Neuronal stem cell (in vitro differentiated cells): ENCODE data around the gene SKOR2. TPM values are rescaled to one million over a fixed set of nuclear protein-coding genes. Genes with fewer than 3 reads are reported as not detected.

ENCODE experiments used
- DNase-seq: peaks from one replicate; pipeline ENCODE4 v3.0.0-alpha.2; 2013; ENCODE audit warnings: low spot score
- H2AFZ ChIP-seq: one replicate; pipeline ENCODE4 v1.6.1; 2013; ENCODE audit warnings: mild to moderate bottlenecking, low read length, inconsistent platforms
- H2AK5ac ChIP-seq: 2 replicates; pipeline ENCODE4 v1.6.1; 2013; ENCODE audit warnings: low read depth, mild to moderate bottlenecking, inconsistent platforms, low read length, moderate library complexity, mixed read lengths
- H2BK120ac ChIP-seq: 2 replicates; pipeline ENCODE4 v1.6.1; 2013; ENCODE audit warnings: low read depth, mild to moderate bottlenecking, inconsistent platforms, low read length, moderate library complexity, mixed read lengths
- H2BK12ac ChIP-seq: one replicate; pipeline ENCODE4 v1.6.1; 2013; ENCODE audit warnings: low read length, inconsistent platforms
- H2BK15ac ChIP-seq: 2 replicates; pipeline ENCODE4 v1.6.1; 2013; ENCODE audit warnings: mild to moderate bottlenecking, low read length, inconsistent platforms, mixed read lengths
- H2BK5ac ChIP-seq: one replicate; pipeline ENCODE4 v1.6.1; 2013; ENCODE audit warnings: inconsistent platforms, mild to moderate bottlenecking, low read length, moderate library complexity
- H3K14ac ChIP-seq: one replicate; pipeline ENCODE4 v1.6.1; 2013; ENCODE audit warnings: low read length, inconsistent platforms
- H3K18ac ChIP-seq: 2 replicates; pipeline ENCODE4 v1.6.1; 2013; ENCODE audit warnings: low read length, inconsistent platforms
- H3K23ac ChIP-seq: 2 replicates; pipeline ENCODE4 v1.6.1; 2013; ENCODE audit warnings: low read depth, mild to moderate bottlenecking, mixed read lengths, low read length, inconsistent platforms; ENCODE audit not compliant: poor library complexity
- H3K27ac ChIP-seq: replicated peaks from 3 replicates; pipeline ENCODE4 v1.5.1; 2013; ENCODE audit warnings: low read length, inconsistent platforms
- H3K27me3 ChIP-seq, 3 experiments: 2 replicates each; pipeline ENCODE4 v1.6.1; 2013; ENCODE audit warnings: low read length in 3 of 3, mild to moderate bottlenecking in 2 of 3, inconsistent platforms in 1 of 3, low read depth in 1 of 3, mixed read lengths in 1 of 3, moderate library complexity in 1 of 3; ENCODE audit not compliant: control insufficient read depth in 3 of 3, insufficient read depth in 3 of 3
- H3K36me3 ChIP-seq, 2 donors: replicated peaks in 1 of 2; 2 replicates each; pipeline ENCODE4 v1.6.1; 2013; ENCODE audit warnings: low read length in 2 of 2; ENCODE audit not compliant: control insufficient read depth in 2 of 2, insufficient read depth in 2 of 2
- H3K4ac ChIP-seq: 2 replicates; pipeline ENCODE4 v1.6.1; 2013; ENCODE audit warnings: inconsistent platforms, mild to moderate bottlenecking, low read length, moderate library complexity
- H3K4me1 ChIP-seq, 2 donors: 1 replicate in 1 of 2; 2 replicates in 1 of 2; pipeline ENCODE4 v1.6.1; 2013; ENCODE audit warnings: low read length in 2 of 2, low read depth in 1 of 2; ENCODE audit not compliant: control insufficient read depth in 2 of 2, insufficient read depth in 1 of 2
- H3K4me2 ChIP-seq: one replicate; pipeline ENCODE4 v1.6.1; 2013; ENCODE audit warnings: mild to moderate bottlenecking, low read length, inconsistent platforms; ENCODE audit not compliant: insufficient read depth, poor library complexity, severe bottlenecking
- H3K4me3 ChIP-seq, 2 donors: 2 replicates each; pipeline ENCODE4 v1.5.1; 2013; ENCODE audit warnings: low read length in 2 of 2, mild to moderate bottlenecking in 2 of 2, inconsistent platforms in 1 of 2, moderate library complexity in 1 of 2
- H3K79me1 ChIP-seq: one replicate; pipeline ENCODE4 v1.6.1; 2013; ENCODE audit warnings: low read depth, mild to moderate bottlenecking, inconsistent platforms, low read length, moderate library complexity
- H3K9ac ChIP-seq: one replicate; pipeline ENCODE4 v1.6.1; 2013; ENCODE audit warnings: mild to moderate bottlenecking, low read depth, low read length, inconsistent platforms; ENCODE audit not compliant: poor library complexity
- H3K9me3 ChIP-seq, 2 donors: replicated peaks in 1 of 2; 2 replicates each; pipeline versions ENCODE3 to v1.6.1; 2013; ENCODE audit warnings: low read length in 2 of 2, mild to moderate bottlenecking in 2 of 2, inconsistent platforms in 1 of 2, low read depth in 1 of 2, mixed read lengths in 1 of 2, moderate library complexity in 1 of 2; ENCODE audit not compliant: control insufficient read depth in 2 of 2, insufficient read depth in 1 of 2
- H4K8ac ChIP-seq: one replicate; pipeline ENCODE4 v1.6.1; 2013; ENCODE audit warnings: low read depth, mild to moderate bottlenecking, inconsistent platforms, low read length, moderate library complexity
- H4K91ac ChIP-seq: one replicate; pipeline ENCODE4 v1.6.1; 2013; ENCODE audit warnings: low read length, low read depth, mild to moderate bottlenecking, inconsistent platforms; ENCODE audit not compliant: poor library complexity
- WGBS, 2 donors: extraction: QIAGEN DNeasy Blood & Tissue Kit; methylation state at CpG; one replicate each; pipeline ENCODE4 v1.1.7; 2013; ENCODE audit warnings: missing lambda C conversion rate in 2 of 2, mixed read lengths in 1 of 2; ENCODE audit not compliant: insufficient read length in 2 of 2, insufficient replicate concordance in 1 of 2; ENCODE audit errors: extremely low coverage in 2 of 2; 5-methylcytosine and 5-hydroxymethylcytosine counted together
- polyA plus RNA-seq, 2 experiments: library from polyadenylated mRNA; stranded (reverse); fragments of 200-250 nt; gene quantifications; one replicate each; pipeline ENCODE4 v1.2.3, GENCODE V29; 2013

SKOR2 gene
- polyA plus RNA-seq (2013, experiment 1 of 2) = 0.01 TPM
- 0.06 TPM for polyA plus RNA-seq (2013, experiment 2 of 2)

GRCh38 chr18:47251289-47252120 is at the start of gene SKOR2:
Gene SKOR2, minus strand, starts transcription at chr18:47251660. Its CDS starts 2,477 bp downstream, at chr18:47249183.
- H3K36me3 ChIP-seq = no peaks in the 10 kb centered on the region
- H3K14ac ChIP-seq = no peak within 1 kb of the TSS
- peaks cover 6% of the 10 kb centered on the region for H3K79me1 ChIP-seq
- peaks cover 7 to 8% of the 10 kb centered on the region in 2 donors for H3K9me3 ChIP-seq
- H2BK120ac ChIP-seq = no peak within 1 kb of the TSS
- no peak within 1 kb of the TSS for H2BK15ac ChIP-seq
- H4K8ac ChIP-seq = no peak within 1 kb of the TSS
- H3K23ac ChIP-seq = peak within 1 kb of the TSS; percentile 51
- H2AFZ ChIP-seq = peak within 1 kb of the TSS; percentile 68
- H3K27me3 ChIP-seq = peaks cover 47 to 96% (median 95%) of the 10 kb centered on the region in 3 experiments
- peak within 1 kb of the TSS in 1 of 2 donors; percentile 53 for H3K4me3 ChIP-seq
- no peak within 1 kb of the TSS for H2BK5ac ChIP-seq
- no peak within 1 kb of the TSS for H3K9ac ChIP-seq
- peaks cover 0 to 5% of the 10 kb centered on the region in 2 donors for H3K4me1 ChIP-seq
- H3K27ac ChIP-seq = no peak within 1 kb of the TSS
- peak within 1 kb of the TSS; percentile 77 for H3K4me2 ChIP-seq
- no peak within 1 kb of the TSS for H4K91ac ChIP-seq
- H2AK5ac ChIP-seq = no peak within 1 kb of the TSS
- no peak within 1 kb of the TSS for H3K4ac ChIP-seq
- H3K18ac ChIP-seq = peak within 1 kb of the TSS; percentile 77
- WGBS, 2 donors = no CpG with 5 or more reads among the region's 55 CpGs
- H2BK12ac ChIP-seq = no peak within 1 kb of the TSS
- DNase-seq = no peak

- WGBS, 2 donors = no CpG with 5 or more reads among the region's 1 CpG
- H3K27ac ChIP-seq = no peak overlapping the region
- H3K14ac ChIP-seq = no peak overlapping the region
- no peak overlapping the region for H2AFZ ChIP-seq
- no peak overlapping the region for H3K4me3 ChIP-seq
- H3K36me3 ChIP-seq = no peaks in the 10 kb centered on the region
- H4K8ac ChIP-seq = no peak overlapping the region
- H2AK5ac ChIP-seq = no peak overlapping the region
- H3K9ac ChIP-seq = no peak overlapping the region
- no peak for DNase-seq
- H2BK12ac ChIP-seq = no peak overlapping the region
- no peak overlapping the region for H3K4ac ChIP-seq
- no peak overlapping the region for H2BK15ac ChIP-seq
- no peak overlapping the region for H3K18ac ChIP-seq
- H3K79me1 ChIP-seq = no peaks in the 10 kb centered on the region
- no peak overlapping the region for H2BK120ac ChIP-seq
- H4K91ac ChIP-seq = no peak overlapping the region
- H3K4me1 ChIP-seq = no peaks in the 10 kb centered on the region
- no peak overlapping the region for H2BK5ac ChIP-seq
- no peak overlapping the region for H3K4me2 ChIP-seq
- H3K23ac ChIP-seq = no peak overlapping the region
- no peaks in the 10 kb centered on the region for H3K9me3 ChIP-seq
- no peaks in the 10 kb centered on the region for H3K27me3 ChIP-seq
Measured at GRCh38 chr18:47296462-47296861, 45.0 kb upstream of the SKOR2 start.

- WGBS, 2 donors = no CpG with 5 or more reads among the region's 3 CpGs
Measured at GRCh38 chr18:47294801-47295200, 43.3 kb upstream of the SKOR2 start.

GRCh38 chr18:47288741-47289140 is 37.3 kb upstream of the SKOR2 start:
- Histone ChIP-seq H2BK12ac (no peak overlapping the region), H3K4me1 (no peaks in the 10 kb centered on the region), H3K36me3 (no peaks in the 10 kb centered on the region), H2AFZ (no peak overlapping the region), H2BK120ac (no peak overlapping the region), H2BK15ac (no peak overlapping the region), H3K27ac (no peak overlapping the region), H4K8ac (peak overlapping the region; percentile 87), H3K18ac (no peak overlapping the region), H2AK5ac (no peak overlapping the region), H3K9ac (no peak overlapping the region), H3K23ac (no peak overlapping the region), H3K27me3 (peaks cover 0 to 11% (median 0%) of the 10 kb centered on the region in 3 experiments), H3K9me3 (no peaks in the 10 kb centered on the region), H3K4me2 (no peak overlapping the region), H3K79me1 (no peaks in the 10 kb centered on the region), H2BK5ac (no peak overlapping the region), H4K91ac (no peak overlapping the region), H3K4ac (no peak overlapping the region), H3K14ac (no peak overlapping the region), H3K4me3 (no peak overlapping the region)
- no peak for DNase-seq

More at GRCh38 chr18:47294801-47295200, 43.3 kb upstream of the SKOR2 start:
- H3K4ac ChIP-seq = no peak overlapping the region
- no peak overlapping the region for H3K23ac ChIP-seq
- no peak overlapping the region for H2BK15ac ChIP-seq
- no peak overlapping the region for H3K9ac ChIP-seq
- DNase-seq = no peak
- no peak overlapping the region for H2BK120ac ChIP-seq
- no peaks in the 10 kb centered on the region for H3K9me3 ChIP-seq
- H3K18ac ChIP-seq = no peak overlapping the region
- H4K91ac ChIP-seq = no peak overlapping the region
- H2BK12ac ChIP-seq = no peak overlapping the region
- H4K8ac ChIP-seq = no peak overlapping the region
- no peak overlapping the region for H2AFZ ChIP-seq
- H3K4me3 ChIP-seq = no peak overlapping the region
- H3K4me2 ChIP-seq = no peak overlapping the region
- no peak overlapping the region for H2AK5ac ChIP-seq
- H3K27ac ChIP-seq = no peak overlapping the region
- no peaks in the 10 kb centered on the region for H3K79me1 ChIP-seq
- H3K14ac ChIP-seq = no peak overlapping the region
- no peaks in the 10 kb centered on the region for H3K36me3 ChIP-seq
- H2BK5ac ChIP-seq = no peak overlapping the region
- H3K27me3 ChIP-seq = no peaks in the 10 kb centered on the region
- H3K4me1 ChIP-seq = no peaks in the 10 kb centered on the region
